NCI-H748 (cell line): ENCODE measurements around the gene TLCD3A.
"Not testable (repeated sequence)": the region's sequence is repeated elsewhere in the genome, so short reads cannot be mapped to it uniquely, and the experiment has no call there.

ENCODE experiments used
- DNase-seq: peaks from one replicate; lab custom pipeline; 2025; ENCODE audit not compliant: unreplicated experiment; lab: John Stamatoyannopoulos, UW

TLCD3A gene

GRCh38 chr17:746783-747629, 14.6 kb downstream of the TLCD3A start:
- DNase-seq = no peak

GRCh38 chr17:748604-749003, 16.2 kb downstream of the TLCD3A start:
- DNase-seq = not testable (repeated sequence)

- not testable (repeated sequence) for DNase-seq
These were observed 17.0 kb downstream of the TLCD3A start for GRCh38 chr17:749359-749758.

- DNase-seq = no peak
These were observed 18.1 kb downstream of the TLCD3A start for GRCh38 chr17:750431-751037.

- DNase-seq = peak; percentile 59
These were observed 19.0 kb downstream of the TLCD3A start for GRCh38 chr17:751269-752001.

- peak; percentile 96 for DNase-seq
These were observed 19.7 kb downstream of the TLCD3A start, which contains the start of gene GEMIN4 for GRCh38 chr17:752002-752619. Gene GEMIN4, minus strand, starts transcription at chr17:752264. Its CDS starts 122 bp downstream, at chr17:752142.

- DNase-seq = peak; percentile 77
These were observed 20.3 kb downstream of the TLCD3A start for GRCh38 chr17:752620-753219.

- no peak for DNase-seq
These were observed 21.0 kb downstream of the TLCD3A start for GRCh38 chr17:753418-753817.

- not testable (repeated sequence) for DNase-seq
These were observed 23.0 kb downstream of the TLCD3A start for GRCh38 chr17:755319-755961.

GRCh38 chr17:756010-756567, 23.7 kb downstream of the TLCD3A start:
- not testable (repeated sequence) for DNase-seq

GRCh38 chr17:759964-760363, 27.6 kb downstream of the TLCD3A start:
- no peak for DNase-seq

GRCh38 chr17:760371-760770, 28.0 kb downstream of the TLCD3A start:
- no peak for DNase-seq

GRCh38 chr17:767076-767475, 34.7 kb downstream of the TLCD3A start:
- no peak for DNase-seq

- DNase-seq = no peak
These were observed 40.6 kb downstream of the TLCD3A start for GRCh38 chr17:773016-773415.

GRCh38 chr17:773467-774312, 41.3 kb downstream of the TLCD3A start:
- DNase-seq = no peak

GRCh38 chr17:774313-774584, 41.9 kb downstream of the TLCD3A start:
- DNase-seq = no peak

- DNase-seq = no peak
These were observed 45.7 kb downstream of the TLCD3A start for GRCh38 chr17:778096-778495.

GRCh38 chr17:781805-782731, 49.7 kb downstream of the TLCD3A start, which contains the start of the genes GLOD4 and MRM3:
Gene GLOD4, minus strand, starts transcription at chr17:782280. Its CDS starts 25 bp downstream, at chr17:782255.
Gene MRM3, plus strand, starts transcription at chr17:782353. Its CDS starts 26 bp downstream, at chr17:782379.
- DNase-seq = peak; percentile 92
